ENCODE measurements around the gene LARGE1. TPM values are rescaled to one million over a fixed set of nuclear protein-coding genes. Genes with fewer than 3 reads are reported as not detected.

Gene LARGE1
- total and polyA plus RNA-seq, 2 of the 8 experiments (the other 6 are each of a cell fraction or from before 2014, with no cell fraction given), result 43.7 to 83.0 TPM

DNA sequence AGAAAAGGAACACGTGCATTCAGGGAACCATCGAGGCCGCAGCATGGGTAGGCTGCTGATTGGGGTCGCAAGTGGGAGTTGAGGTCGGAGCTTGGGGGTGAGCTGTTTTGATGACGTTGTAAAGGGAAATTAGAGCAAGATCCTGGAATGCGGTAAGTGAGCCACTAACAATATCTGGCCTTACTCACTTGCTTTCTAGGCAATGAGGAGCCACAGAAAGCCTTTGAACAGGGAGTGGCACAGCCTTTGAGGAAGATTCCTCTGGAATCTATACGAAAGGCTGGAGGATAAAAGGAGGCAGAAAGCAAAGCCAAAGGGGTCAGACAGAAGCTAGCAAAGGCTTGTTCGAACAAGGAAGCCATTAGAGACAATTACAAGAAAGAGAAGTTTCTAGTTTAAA lies 197.5 kb downstream of the LARGE1 start (continued):
- TF ChIP-seq SP1 (IDR thresholded peaks at IDR 0.05; ENCODE audit: low read depth, low read length), result no peak
- TF ChIP-seq NRF1 (IDR thresholded peaks at IDR 0.05; ENCODE audit: low read depth, low read length), result no peak
